Stimulated activated CD4-positive, alpha-beta T cell treated with anti-CD3 and anti-CD28 coated beads, Interleukin-15, amount 100 ng/mL, for 1 hour (primary cell): Measurements from ENCODE around the gene PODNL1.

Experiments used
- DNase-seq, 2 donors: peaks; one replicate each; pipeline ENCODE4 v3.0.0-alpha.2; 2020; ENCODE audit warnings: low read depth in 1 of 2, low spot score in 1 of 2

PODNL1 gene

GRCh38 chr19:13899912-13900584 is 38.2 kb downstream of the PODNL1 start:
- DNase-seq, result no peak

- no peak for DNase-seq
Observed at GRCh38 chr19:13899393-13899792, 38.8 kb downstream of the PODNL1 start.

- DNase-seq, result no peak
Observed at GRCh38 chr19:13896227-13896626, 42.0 kb downstream of the PODNL1 start.

- DNase-seq, result no peak
Observed at GRCh38 chr19:13894552-13894951, 43.7 kb downstream of the PODNL1 start.

- no peak for DNase-seq
Observed at GRCh38 chr19:13892870-13893269, 45.3 kb downstream of the PODNL1 start.

GRCh38 chr19:13890136-13890535 is 48.1 kb downstream of the PODNL1 start:
- DNase-seq, result no peak

- no peak for DNase-seq
Observed at GRCh38 chr19:13888281-13888680, 49.9 kb downstream of the PODNL1 start.

- no peak for DNase-seq
Observed at GRCh38 chr19:13887517-13887916, 50.7 kb downstream of the PODNL1 start.

GRCh38 chr19:13887018-13887436 is 51.2 kb downstream of the PODNL1 start:
- no peak for DNase-seq

GRCh38 chr19:13885826-13886365 is 52.3 kb downstream of the PODNL1 start:
- DNase-seq, result no peak

- DNase-seq, result no peak
Observed at GRCh38 chr19:13884726-13885591, 53.3 kb downstream of the PODNL1 start.

- DNase-seq, result no peak
Observed at GRCh38 chr19:13883516-13884064, 54.6 kb downstream of the PODNL1 start.

- no peak for DNase-seq
Observed at GRCh38 chr19:13882836-13883235, 55.4 kb downstream of the PODNL1 start.

- no peak for DNase-seq
Observed at GRCh38 chr19:13882419-13882795, 55.8 kb downstream of the PODNL1 start.

GRCh38 chr19:13881692-13882418 is 56.4 kb downstream of the PODNL1 start:
- DNase-seq, result no peak

GRCh38 chr19:13881251-13881691 is 56.9 kb downstream of the PODNL1 start:
- DNase-seq, result no peak
